ENCODE results near the gene CORO7. TPM values are rescaled to one million over a fixed set of nuclear protein-coding genes. Genes with fewer than 3 reads are reported as not detected.

The CORO7 gene
- total RNA-seq, 1 experiment from 2014 or later: 14.3 TPM

GRCh38 chr16:4365615-4366014 is 50.8 kb downstream of the CORO7 start:
- Histone ChIP-seq H3K79me2 (ENCODE audit: low read length) (no peaks in the 10 kb centered on the region), H3K4me3 (ENCODE audit: low read length) (no peak overlapping the region), H4K20me1 (ENCODE audit: low read length) (no peaks in the 10 kb centered on the region), H3K4me2 (ENCODE audit: low read length) (no peak overlapping the region), H3K27ac (ENCODE audit: low read length) (no peak overlapping the region), H3K9me2 (replicated peaks; ENCODE audit: low read length) (no peaks in the 10 kb centered on the region), H2AFZ (ENCODE audit: low read length) (no peak overlapping the region), H3K27me3 (ENCODE audit: low read length) (no peaks in the 10 kb centered on the region), H3F3A (ENCODE audit: low read length, unreplicated experiment) (no peaks in the 10 kb centered on the region), H3K9me3 (ENCODE audit: low read length) (no peaks in the 10 kb centered on the region), H3K4me1 (ENCODE audit: insufficient read depth, low read length) (peaks cover 26% of the 10 kb centered on the region), H3K9ac (ENCODE audit: low read length) (no peak overlapping the region), H3K36me3 (ENCODE audit: low read depth, low read length) (no peaks in the 10 kb centered on the region)
- CTCF ChIA-PET: no interaction called here
- DNase-seq (no peak), ATAC-seq (no peak)
- intact Hi-C loops (cut with micrococcal nuclease): no loop called here
- POLR2A ChIA-PET (ENCODE audit: unreplicated experiment): no interaction called here
- no TSS peak for BruUV-seq (replicated peaks)
- TF ChIP-seq CTCF (conservative IDR thresholded peaks at IDR 0.05; ENCODE audit: low read depth, low read length) (no peak), EZH2phosphoT487 (IDR thresholded peaks at IDR 0.05; ENCODE audit: borderline replicate concordance, low read length) (no peak), EZH2 (IDR thresholded peaks at IDR 0.05; ENCODE audit: low read length, unreplicated experiment) (no peak)

DNA sequence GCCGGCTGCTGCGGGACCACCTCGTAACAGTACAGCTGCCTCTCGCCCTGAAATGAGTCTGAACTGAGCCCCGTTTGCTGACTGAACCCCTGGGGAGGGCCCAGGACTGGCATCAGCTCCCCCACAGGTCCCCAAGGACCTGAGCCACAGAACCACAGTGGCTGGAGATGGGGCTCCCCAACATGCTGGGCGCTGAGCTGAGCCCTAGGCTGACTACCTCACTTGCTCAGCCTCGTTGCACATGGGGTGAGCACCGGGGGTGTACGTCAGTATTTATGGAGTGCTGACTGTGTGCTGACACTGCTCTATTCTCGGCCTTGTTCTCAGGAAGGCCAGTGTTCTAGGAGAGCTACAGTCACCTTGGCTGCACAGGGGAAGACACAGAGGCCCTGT is 51.4 kb downstream of the CORO7 start:
- H3K4me1 ChIP-seq (ENCODE audit: insufficient read depth, low read length): peaks cover 26% of the 10 kb centered on the region
- TF ChIP-seq CTCF (conservative IDR thresholded peaks at IDR 0.05; ENCODE audit: low read depth, low read length) (no peak), EZH2 (IDR thresholded peaks at IDR 0.05; ENCODE audit: low read length, unreplicated experiment) (no peak)
- DNase-seq (no peak), ATAC-seq (no peak)
- no peaks in the 10 kb centered on the region for H3K36me3 ChIP-seq (ENCODE audit: low read depth, low read length)
- H3K4me3 ChIP-seq (ENCODE audit: low read length): no peak overlapping the region
- H3K27me3 ChIP-seq (ENCODE audit: low read length): no peaks in the 10 kb centered on the region
- no peaks in the 10 kb centered on the region for H3K9me3 ChIP-seq (ENCODE audit: low read length)
- ChIA-PET CTCF (no interaction called here), POLR2A (ENCODE audit: unreplicated experiment) (no interaction called here)
- intact Hi-C loops (cut with micrococcal nuclease): no loop called here
- no peak overlapping the region for H3K27ac ChIP-seq (ENCODE audit: low read length)
- no TSS peak for BruUV-seq (replicated peaks)
- H3K9me2 ChIP-seq (replicated peaks; ENCODE audit: low read length): no peaks in the 10 kb centered on the region
- H2AFZ ChIP-seq (ENCODE audit: low read length): no peak overlapping the region
- no peaks in the 10 kb centered on the region for H4K20me1 ChIP-seq (ENCODE audit: low read length)
- H3K9ac ChIP-seq (ENCODE audit: low read length): no peak overlapping the region
- no peaks in the 10 kb centered on the region for H3K79me2 ChIP-seq (ENCODE audit: low read length)
- no peak overlapping the region for H3K4me2 ChIP-seq (ENCODE audit: low read length)
- no peaks in the 10 kb centered on the region for H3F3A ChIP-seq (ENCODE audit: low read length, unreplicated experiment)

DNA sequence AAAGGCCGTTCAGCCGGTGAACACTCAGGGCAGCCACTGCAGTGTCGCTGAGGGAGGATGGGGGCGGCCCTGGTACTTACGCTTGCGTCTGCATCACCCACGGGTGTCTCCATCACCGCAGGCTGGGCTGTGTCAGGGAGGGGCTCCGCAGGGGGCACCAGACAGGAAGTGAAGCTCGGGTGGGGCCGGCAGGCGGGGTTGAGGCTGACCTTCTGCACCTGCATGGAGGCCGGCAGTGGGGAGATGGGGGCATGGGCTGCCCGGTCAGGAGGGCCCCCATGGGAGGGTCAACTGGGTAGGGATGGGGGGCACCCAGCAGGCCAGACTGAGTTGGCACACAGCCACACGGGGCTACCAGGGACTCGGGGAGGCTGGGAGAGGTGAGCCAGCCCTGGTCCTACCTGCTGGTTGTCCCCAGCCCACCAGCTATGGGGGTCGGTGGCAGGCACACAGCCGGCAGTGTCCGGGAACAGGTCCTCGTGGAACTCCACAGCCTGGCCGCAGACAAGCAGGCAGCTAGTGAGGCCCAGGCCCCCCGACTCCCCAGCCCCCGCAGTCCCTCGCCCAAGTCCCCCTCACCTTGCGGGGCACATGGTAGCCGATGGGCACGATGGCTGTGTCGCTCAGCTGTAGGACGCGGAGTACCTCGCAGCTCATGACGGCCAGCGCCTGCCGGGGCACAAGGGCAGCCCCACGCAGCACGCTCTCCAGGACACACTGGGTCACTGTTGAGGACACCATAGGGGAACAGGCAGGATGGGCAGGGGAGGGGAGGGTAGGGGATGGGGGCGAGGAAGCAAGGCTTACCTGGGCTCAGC is 52.0 kb downstream of the CORO7 start:
- Histone ChIP-seq H3K4me1 (ENCODE audit: insufficient read depth, low read length) (peaks cover 24% of the 10 kb centered on the region), H3K9ac (ENCODE audit: low read length) (no peak overlapping the region), H3K27me3 (ENCODE audit: low read length) (no peaks in the 10 kb centered on the region), H3K4me2 (ENCODE audit: low read length) (no peak overlapping the region), H3K27ac (ENCODE audit: low read length) (no peak overlapping the region), H3K4me3 (ENCODE audit: low read length) (no peak overlapping the region), H3K9me3 (ENCODE audit: low read length) (no peaks in the 10 kb centered on the region), H3K36me3 (ENCODE audit: low read depth, low read length) (no peaks in the 10 kb centered on the region), H3F3A (ENCODE audit: low read length, unreplicated experiment) (no peaks in the 10 kb centered on the region), H3K9me2 (replicated peaks; ENCODE audit: low read length) (no peaks in the 10 kb centered on the region), H3K79me2 (ENCODE audit: low read length) (no peaks in the 10 kb centered on the region), H2AFZ (ENCODE audit: low read length) (no peak overlapping the region), H4K20me1 (ENCODE audit: low read length) (no peaks in the 10 kb centered on the region)
- CTCF ChIA-PET: no interaction called here
- intact Hi-C loops (cut with micrococcal nuclease): no loop called here
- DNase-seq: no peak
- TF ChIP-seq EZH2phosphoT487 (IDR thresholded peaks at IDR 0.05; ENCODE audit: borderline replicate concordance, low read length) (no peak), CTCF (conservative IDR thresholded peaks at IDR 0.05; ENCODE audit: low read depth, low read length) (no peak), EZH2 (IDR thresholded peaks at IDR 0.05; ENCODE audit: low read length, unreplicated experiment) (no peak)
- POLR2A ChIA-PET (ENCODE audit: unreplicated experiment): no interaction called here
- no peak for ATAC-seq
- BruUV-seq (replicated peaks): no TSS peak
